Muscle of leg (tissue), 11 donors: ENCODE results near the gene ZFPM1. TPM values are rescaled to one million over a fixed set of nuclear protein-coding genes. Genes with fewer than 3 reads are reported as not detected.

Experiments
- DNase-seq: peaks from one replicate; pipeline ENCODE4 v3.0.0; 2013
- H3K27ac ChIP-seq: one replicate; pipeline ENCODE4 v1.5.1; 2013; ENCODE audit warnings: mild to moderate bottlenecking, low read length, control low read depth
- H3K27me3 ChIP-seq: one replicate; pipeline ENCODE4 v1.6.1; 2013; ENCODE audit warnings: low read length; ENCODE audit not compliant: control insufficient read depth, insufficient read depth
- H3K36me3 ChIP-seq: one replicate; pipeline ENCODE4 v1.6.1; 2013; ENCODE audit warnings: low read length; ENCODE audit not compliant: control insufficient read depth, insufficient read depth
- H3K4me1 ChIP-seq: one replicate; pipeline ENCODE4 v1.6.1; 2013; ENCODE audit warnings: low read length; ENCODE audit not compliant: control insufficient read depth, insufficient read depth
- H3K4me3 ChIP-seq: one replicate; pipeline ENCODE4 v1.5.1; 2013; ENCODE audit warnings: low read length, control low read depth
- H3K9me3 ChIP-seq: replicated peaks from 2 replicates; pipeline ENCODE4 v1.6.1; 2013; ENCODE audit warnings: low read depth, low read length; ENCODE audit not compliant: control insufficient read depth
- WGBS: methylation state at CpG from one replicate; pipeline ENCODE4 v1.1.5; 2013; ENCODE audit warnings: missing lambda C conversion rate; ENCODE audit not compliant: insufficient coverage; 5-methylcytosine and 5-hydroxymethylcytosine counted together
- polyA plus RNA-seq, 8 donors: library from polyadenylated mRNA; unstranded; fragments of 120-200 nt; gene quantifications; one replicate each; pipeline versions ENCODE4 v1.2.1 to v1.2.3, GENCODE V29; 2013; ENCODE audit warnings: inconsistent platforms in 1 of 8, low replicate concordance in 1 of 8; ENCODE audit not compliant: insufficient read length in 8 of 8, insufficient read depth in 1 of 8
- total RNA-seq: library from RNA; stranded (reverse); fragments of 120-200 nt; gene quantifications from one replicate; pipeline ENCODE4 v1.2.4, GENCODE V29; 2013

ZFPM1 gene
- total and polyA plus RNA-seq, 9 donors = 0.89 to 3.3 (median 1.6) TPM

- 71% methylated on average over 6 of the region's 9 CpGs for WGBS
- DNase-seq = no peak
- H3K27ac ChIP-seq = no peak overlapping the region
- no peak overlapping the region for H3K4me3 ChIP-seq
- no peaks in the 10 kb centered on the region for H3K36me3 ChIP-seq
- H3K9me3 ChIP-seq = no peaks in the 10 kb centered on the region
- peaks cover 32% of the 10 kb centered on the region for H3K4me1 ChIP-seq
- peaks cover 42% of the 10 kb centered on the region for H3K27me3 ChIP-seq
These were observed 20.3 kb upstream of the ZFPM1 start for GRCh38 chr16:88432753-88433152.

GRCh38 chr16:88433632-88434352, 19.3 kb upstream of the ZFPM1 start:
- H3K4me3 ChIP-seq = no peak overlapping the region
- peaks cover 39% of the 10 kb centered on the region for H3K27me3 ChIP-seq
- H3K27ac ChIP-seq = no peak overlapping the region
- DNase-seq = no peak
- H3K4me1 ChIP-seq = peaks cover 29% of the 10 kb centered on the region
- H3K36me3 ChIP-seq = no peaks in the 10 kb centered on the region
- no peaks in the 10 kb centered on the region for H3K9me3 ChIP-seq
- WGBS = 67% methylated on average over 22 of the region's 25 CpGs

DNA sequence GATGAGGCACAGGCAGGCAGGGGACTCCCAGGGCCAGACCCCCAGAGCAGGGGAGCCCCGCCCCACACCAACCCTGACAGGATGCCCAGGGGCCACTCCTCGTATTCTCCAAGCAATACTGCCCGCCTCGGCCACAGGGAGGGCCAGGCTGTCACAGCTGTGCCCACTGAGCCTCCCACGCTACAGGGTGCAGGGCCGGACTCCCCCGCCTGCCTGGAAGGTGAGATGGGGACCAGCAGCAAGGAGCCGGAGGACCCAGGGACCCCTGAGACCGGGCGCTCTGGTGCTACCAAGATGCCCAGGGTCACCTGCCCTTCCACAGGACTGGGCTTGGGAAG, 18.8 kb upstream of the ZFPM1 start:
- Histone ChIP-seq H3K36me3 (no peaks in the 10 kb centered on the region), H3K27me3 (peaks cover 36% of the 10 kb centered on the region), H3K4me1 (peaks cover 26% of the 10 kb centered on the region), H3K4me3 (no peak overlapping the region), H3K9me3 (no peaks in the 10 kb centered on the region), H3K27ac (no peak overlapping the region)
- no peak for DNase-seq
- WGBS = 89% methylated on average over 10 of the region's 10 CpGs

GRCh38 chr16:88434746-88435145, 18.3 kb upstream of the ZFPM1 start:
- DNase-seq = no peak
- H3K27me3 ChIP-seq = peaks cover 34% of the 10 kb centered on the region
- no peaks in the 10 kb centered on the region for H3K36me3 ChIP-seq
- WGBS = 75% methylated on average over 12 of the region's 18 CpGs
- H3K4me1 ChIP-seq = peaks cover 22% of the 10 kb centered on the region
- no peaks in the 10 kb centered on the region for H3K9me3 ChIP-seq
- H3K27ac ChIP-seq = no peak overlapping the region
- no peak overlapping the region for H3K4me3 ChIP-seq

GRCh38 chr16:88435437-88436355, 17.4 kb upstream of the ZFPM1 start:
- 78% methylated on average over 29 of the region's 36 CpGs for WGBS
- Histone ChIP-seq H3K4me1 (peaks cover 17% of the 10 kb centered on the region), H3K36me3 (no peaks in the 10 kb centered on the region), H3K27me3 (peaks cover 28% of the 10 kb centered on the region), H3K4me3 (no peak overlapping the region), H3K9me3 (no peaks in the 10 kb centered on the region), H3K27ac (no peak overlapping the region)
- no peak for DNase-seq

DNA sequence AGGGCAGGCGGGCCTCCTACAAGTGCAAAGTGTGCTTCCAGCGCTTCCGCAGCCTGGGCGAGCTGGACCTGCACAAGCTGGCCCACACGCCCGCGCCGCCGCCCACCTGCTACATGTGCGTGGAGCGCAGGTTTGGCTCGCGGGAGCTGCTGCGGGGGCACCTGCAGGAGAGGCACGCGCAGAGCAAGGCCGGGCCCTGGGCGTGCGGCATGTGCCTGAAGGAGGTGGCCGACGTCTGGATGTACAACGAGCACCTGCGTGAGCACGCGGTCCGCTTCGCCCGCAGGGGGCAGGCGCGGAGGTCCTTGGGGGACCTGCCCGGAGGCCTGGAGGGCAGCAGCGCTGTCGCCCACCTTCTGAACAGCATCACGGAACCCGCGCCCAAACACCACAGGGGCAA, 16.3 kb upstream of the ZFPM1 start:
- no peak for DNase-seq
- H3K4me1 ChIP-seq = peaks cover 8% of the 10 kb centered on the region
- H3K36me3 ChIP-seq = no peaks in the 10 kb centered on the region
- WGBS = 91% methylated on average over 36 of the region's 36 CpGs
- H3K9me3 ChIP-seq = no peaks in the 10 kb centered on the region
- peaks cover 20% of the 10 kb centered on the region for H3K27me3 ChIP-seq
- H3K4me3 ChIP-seq = no peak overlapping the region
- H3K27ac ChIP-seq = no peak overlapping the region

DNA sequence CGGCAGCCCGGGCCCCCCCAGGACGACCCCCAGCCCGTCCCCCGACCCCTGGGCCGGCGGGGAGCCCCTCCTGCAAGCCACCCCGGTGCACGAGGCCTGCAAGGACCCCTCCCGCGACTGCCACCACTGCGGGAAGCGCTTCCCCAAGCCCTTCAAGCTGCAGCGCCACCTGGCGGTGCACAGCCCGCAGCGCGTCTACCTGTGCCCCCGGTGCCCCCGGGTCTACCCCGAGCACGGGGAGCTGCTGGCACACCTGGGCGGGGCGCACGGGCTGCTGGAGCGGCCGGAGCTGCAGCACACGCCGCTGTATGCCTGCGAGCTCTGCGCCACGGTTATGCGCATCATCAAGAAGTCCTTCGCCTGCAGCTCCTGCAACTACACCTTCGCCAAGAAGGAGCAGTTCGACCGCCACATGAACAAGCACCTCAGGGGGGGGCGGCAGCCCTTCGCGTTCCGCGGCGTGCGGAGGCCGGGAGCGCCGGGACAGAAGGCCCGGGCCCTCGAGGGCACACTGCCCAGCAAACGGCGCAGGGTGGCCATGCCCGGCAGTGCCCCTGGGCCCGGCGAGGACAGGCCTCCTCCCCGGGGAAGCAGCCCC, 15.6 kb upstream of the ZFPM1 start:
- H3K36me3 ChIP-seq = no peaks in the 10 kb centered on the region
- peaks cover 6% of the 10 kb centered on the region for H3K4me1 ChIP-seq
- peaks cover 14% of the 10 kb centered on the region for H3K27me3 ChIP-seq
- no peak overlapping the region for H3K27ac ChIP-seq
- 37% methylated on average over 55 of the region's 55 CpGs for WGBS
- DNase-seq = no peak
- H3K4me3 ChIP-seq = no peak overlapping the region
- H3K9me3 ChIP-seq = no peaks in the 10 kb centered on the region

DNA sequence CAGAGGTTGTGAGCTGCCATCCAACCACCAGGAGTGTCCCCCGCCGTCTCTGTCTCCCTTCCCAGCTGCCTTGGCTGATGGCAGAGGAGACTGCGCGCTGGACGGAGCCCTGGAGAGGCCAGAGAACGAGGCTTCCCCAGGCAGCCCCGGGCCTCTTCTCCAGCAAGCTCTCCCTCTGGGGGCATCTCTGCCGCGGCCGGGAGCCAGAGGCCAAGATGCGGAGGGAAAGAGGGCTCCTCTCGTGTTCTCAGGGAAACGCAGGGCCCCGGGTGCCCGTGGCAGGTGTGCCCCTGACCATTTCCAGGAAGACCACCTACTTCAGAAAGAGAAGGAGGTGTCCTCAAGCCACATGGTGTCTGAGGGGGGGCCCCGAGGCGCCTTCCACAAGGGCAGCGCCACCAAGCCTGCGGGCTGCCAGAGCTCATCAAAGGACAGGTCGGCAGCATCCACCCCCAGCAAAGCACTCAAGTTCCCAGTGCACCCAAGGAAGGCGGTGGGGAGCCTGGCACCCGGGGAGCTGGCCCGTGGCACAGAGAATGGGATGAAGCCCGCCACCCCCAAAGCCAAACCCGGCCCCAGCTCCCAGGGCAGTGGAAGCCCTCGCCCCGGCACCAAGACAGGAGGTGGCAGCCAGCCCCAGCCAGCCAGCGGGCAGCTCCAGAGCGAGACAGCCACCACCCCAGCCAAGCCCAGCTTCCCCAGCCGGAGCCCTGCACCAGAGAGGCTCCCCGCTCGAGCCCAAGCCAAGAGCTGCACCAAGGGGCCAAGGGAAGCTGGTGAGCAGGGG, 14.8 kb upstream of the ZFPM1 start:
- H3K4me3 ChIP-seq = no peak overlapping the region
- no peaks in the 10 kb centered on the region for H3K9me3 ChIP-seq
- no peak overlapping the region for H3K27ac ChIP-seq
- WGBS = 77% methylated on average over 26 of the region's 32 CpGs
- peaks cover 14% of the 10 kb centered on the region for H3K4me1 ChIP-seq
- DNase-seq = no peak
- H3K36me3 ChIP-seq = no peaks in the 10 kb centered on the region
- peaks cover 9% of the 10 kb centered on the region for H3K27me3 ChIP-seq

- peaks cover 15% of the 10 kb centered on the region for H3K4me1 ChIP-seq
- H3K36me3 ChIP-seq = no peaks in the 10 kb centered on the region
- no peak for DNase-seq
- no peak overlapping the region for H3K4me3 ChIP-seq
- 78% methylated on average over 14 of the region's 17 CpGs for WGBS
- H3K9me3 ChIP-seq = no peaks in the 10 kb centered on the region
- H3K27ac ChIP-seq = no peak overlapping the region
- H3K27me3 ChIP-seq = peaks cover 11% of the 10 kb centered on the region
These were observed 14.1 kb upstream of the ZFPM1 start for GRCh38 chr16:88439016-88439415.
